HG03135 (cell line): ENCODE measurements around the gene KCND2.

Source experiments
- ATAC-seq: cut with Tn5 transposase; IDR thresholded peaks from one replicate; pipeline ENCODE4 v1.9.1; 2021; ENCODE audit warnings: mild to moderate bottlenecking, moderate library complexity; ENCODE audit not compliant: unreplicated experiment

KCND2 gene

GRCh38 chr7:120794106-120794729 is 521.2 kb downstream of the KCND2 start:
- no peak for ATAC-seq

DNA sequence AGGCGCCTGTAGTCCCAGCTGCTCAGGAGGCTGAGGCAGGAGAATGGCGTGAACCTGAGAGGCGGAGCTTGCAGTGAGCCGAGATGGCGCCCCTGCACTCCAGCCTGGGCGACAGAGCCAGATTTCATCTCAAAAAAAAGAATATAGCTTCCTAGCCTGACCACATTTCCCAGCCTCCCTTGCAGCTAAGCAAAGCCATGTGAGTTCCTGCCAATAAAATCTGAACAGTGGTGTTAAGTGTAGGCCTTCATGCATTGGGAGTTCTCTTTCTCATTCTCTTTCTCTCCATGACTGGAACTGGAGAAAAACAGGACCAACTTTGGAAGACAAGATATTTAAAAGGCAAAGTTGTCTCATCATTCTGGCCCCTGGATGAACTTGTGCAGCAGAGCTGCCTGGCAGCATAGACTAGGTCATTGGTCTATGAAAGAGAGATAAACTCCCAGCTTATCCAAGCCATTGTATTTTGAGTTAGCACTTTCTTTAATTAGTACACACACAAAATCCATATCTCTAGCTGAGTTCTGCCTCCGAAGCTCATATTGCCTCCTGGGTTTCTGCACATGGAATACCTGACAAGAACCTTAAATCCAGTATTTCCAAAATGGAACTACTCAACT is 524.2 kb downstream of the KCND2 start:
- ATAC-seq, result no peak

GRCh38 chr7:120799147-120799546 is 526.2 kb downstream of the KCND2 start:
- no peak for ATAC-seq
